ENCODE measurements around the gene RAN. TPM values are rescaled to one million over a fixed set of nuclear protein-coding genes. Genes with fewer than 3 reads are reported as not detected.
A peak's percentile ranks its signal among the peaks of the same experiment; 100 is the strongest.
"Not testable (repeated sequence)": the region's sequence is repeated elsewhere in the genome, so short reads cannot be mapped to it uniquely, and the experiment has no call there.

RAN gene
- total RNA-seq, 6 experiments from 2014 or later: 1,033 to 1,278 (median 1,071) TPM

GRCh38 chr12:130846369-130846768 is 25.5 kb upstream of the RAN start:
- Mint-ChIP-seq H3K27ac (no peak overlapping the region), H3K36me3 (ENCODE audit: low read depth) (no peaks in the 10 kb centered on the region), H3K4me1 (ENCODE audit: low read depth) (peaks cover 31% of the 10 kb centered on the region), H3K27me3 (ENCODE audit: insufficient read depth) (no peaks in the 10 kb centered on the region; the same call in 1 of the 2 replicates), H3K4me3 (no peak overlapping the region), H3K9me3 (no peaks in the 10 kb centered on the region)
- TF ChIP-seq, protein P1, sequence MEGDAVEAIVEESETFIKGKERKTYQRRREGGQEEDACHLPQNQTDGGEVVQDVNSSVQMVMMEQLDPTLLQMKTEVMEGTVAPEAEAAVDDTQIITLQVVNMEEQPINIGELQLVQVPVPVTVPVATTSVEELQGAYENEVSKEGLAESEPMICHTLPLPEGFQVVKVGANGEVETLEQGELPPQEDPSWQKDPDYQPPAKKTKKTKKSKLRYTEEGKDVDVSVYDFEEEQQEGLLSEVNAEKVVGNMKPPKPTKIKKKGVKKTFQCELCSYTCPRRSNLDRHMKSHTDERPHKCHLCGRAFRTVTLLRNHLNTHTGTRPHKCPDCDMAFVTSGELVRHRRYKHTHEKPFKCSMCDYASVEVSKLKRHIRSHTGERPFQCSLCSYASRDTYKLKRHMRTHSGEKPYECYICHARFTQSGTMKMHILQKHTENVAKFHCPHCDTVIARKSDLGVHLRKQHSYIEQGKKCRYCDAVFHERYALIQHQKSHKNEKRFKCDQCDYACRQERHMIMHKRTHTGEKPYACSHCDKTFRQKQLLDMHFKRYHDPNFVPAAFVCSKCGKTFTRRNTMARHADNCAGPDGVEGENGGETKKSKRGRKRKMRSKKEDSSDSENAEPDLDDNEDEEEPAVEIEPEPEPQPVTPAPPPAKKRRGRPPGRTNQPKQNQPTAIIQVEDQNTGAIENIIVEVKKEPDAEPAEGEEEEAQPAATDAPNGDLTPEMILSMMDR (IDR thresholded peaks at IDR 0.05): no peak
- peak; percentile 15 for DNase-seq

- no peak overlapping the region; the same call in 1 of the 2 replicates for H3K4me3 Mint-ChIP-seq
- no peaks in the 10 kb centered on the region for H3K36me3 Mint-ChIP-seq (ENCODE audit: low read depth)
- DNase-seq: peak; percentile 49
- no peaks in the 10 kb centered on the region for H3K9me3 Mint-ChIP-seq
- H3K27me3 Mint-ChIP-seq (ENCODE audit: insufficient read depth): no peaks in the 10 kb centered on the region; the same call in 1 of the 2 replicates
- TF ChIP-seq, protein P1 (IDR thresholded peaks at IDR 0.05): no peak
- H3K27ac Mint-ChIP-seq: peak overlapping the region; percentile 69
- H3K4me1 Mint-ChIP-seq (ENCODE audit: low read depth): peaks cover 31% of the 10 kb centered on the region
Measured at GRCh38 chr12:130847112-130847511, 24.8 kb upstream of the RAN start.

- not testable (repeated sequence) for H3K36me3 Mint-ChIP-seq (ENCODE audit: low read depth); H3K27me3 Mint-ChIP-seq (ENCODE audit: insufficient read depth); H3K27ac Mint-ChIP-seq; H3K4me3 Mint-ChIP-seq; DNase-seq; H3K9me3 Mint-ChIP-seq
- H3K4me1 Mint-ChIP-seq (ENCODE audit: low read depth): peaks cover 31% of the 10 kb centered on the region
Measured at GRCh38 chr12:130848105-130848504, 23.8 kb upstream of the RAN start.

- DNase-seq; H3K27ac Mint-ChIP-seq; H3K27me3 Mint-ChIP-seq (ENCODE audit: insufficient read depth): not testable (repeated sequence)
Measured at GRCh38 chr12:130848785-130849305, 23.0 kb upstream of the RAN start.

DNA sequence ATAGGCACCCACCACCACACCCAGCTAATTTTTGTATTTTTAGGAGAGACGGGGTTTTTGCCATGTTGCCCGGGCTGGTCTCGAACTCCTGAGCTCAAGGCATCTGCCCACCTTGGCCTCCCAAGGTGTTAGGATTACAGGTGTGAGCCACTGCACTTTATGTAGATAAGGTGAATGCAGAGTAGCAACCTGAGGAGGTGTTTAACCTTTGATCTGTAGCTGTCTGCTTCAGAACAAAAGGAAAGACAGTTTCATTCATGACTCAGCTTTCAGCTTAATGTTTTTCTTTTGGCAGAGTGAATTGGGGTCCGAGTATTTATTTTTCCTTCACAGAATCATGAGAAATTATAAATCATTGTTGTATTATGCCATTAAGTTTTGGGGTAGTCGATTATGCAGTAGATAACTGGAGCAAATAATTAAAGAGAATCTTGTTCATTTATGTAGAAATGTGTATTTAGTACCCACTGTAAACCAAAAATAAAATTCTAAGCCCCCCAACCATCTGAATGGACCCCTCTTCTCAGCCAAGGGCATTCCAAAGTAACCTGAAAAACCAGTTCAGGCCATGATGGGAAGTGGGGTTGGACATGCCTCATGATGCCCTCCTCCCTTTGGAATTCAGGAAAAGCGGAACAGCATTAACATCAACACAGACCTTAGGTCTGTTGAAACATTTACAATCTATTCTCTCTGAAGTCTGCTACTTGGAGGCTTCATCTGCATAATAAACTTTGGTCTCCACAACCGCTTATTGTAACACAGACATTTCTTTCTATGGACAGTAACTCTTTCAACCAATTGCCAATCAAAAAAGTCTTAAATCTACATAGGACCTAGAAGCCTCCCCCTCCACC is 22.1 kb upstream of the RAN start:
- TF ChIP-seq, protein P1 (IDR thresholded peaks at IDR 0.05): no peak
- Mint-ChIP-seq H3K27ac (no peak overlapping the region), H3K36me3 (ENCODE audit: low read depth) (no peaks in the 10 kb centered on the region), H3K9me3 (no peaks in the 10 kb centered on the region), H3K4me1 (ENCODE audit: low read depth) (peaks cover 31% of the 10 kb centered on the region), H3K4me3 (no peak overlapping the region), H3K27me3 (ENCODE audit: insufficient read depth) (no peaks in the 10 kb centered on the region; the same call in none of the 2 replicates)
- no peak for DNase-seq

More at GRCh38 chr12:130848785-130849305, 23.0 kb upstream of the RAN start:
- not testable (repeated sequence) for H3K36me3 Mint-ChIP-seq (ENCODE audit: low read depth); H3K4me3 Mint-ChIP-seq; H3K9me3 Mint-ChIP-seq
- peaks cover 31% of the 10 kb centered on the region for H3K4me1 Mint-ChIP-seq (ENCODE audit: low read depth)

- Mint-ChIP-seq H3K27me3 (ENCODE audit: insufficient read depth) (peaks cover 2% of the 10 kb centered on the region), H3K27ac (no peak overlapping the region), H3K4me1 (ENCODE audit: low read depth) (peaks cover 31% of the 10 kb centered on the region), H3K9me3 (no peaks in the 10 kb centered on the region), H3K36me3 (ENCODE audit: low read depth) (no peaks in the 10 kb centered on the region), H3K4me3 (no peak overlapping the region)
- no peak for DNase-seq
- TF ChIP-seq, protein P1 (IDR thresholded peaks at IDR 0.05): no peak
Measured at GRCh38 chr12:130850418-130851021, 21.3 kb upstream of the RAN start.

Data from HFFc6 (cell line).